Fibroblast of the aortic adventitia (primary cell): ENCODE data around the gene PNPLA5. TPM values are rescaled to one million over a fixed set of nuclear protein-coding genes. Genes with fewer than 3 reads are reported as not detected.

ENCODE experiments used
- DNase-seq: peaks from one replicate; pipeline ENCODE4 v3.0.0-alpha.2; 2010; ENCODE audit warnings: low read depth
- H3K4me3 ChIP-seq: 2 replicates; pipeline ENCODE4 v1.5.1; 2011; ENCODE audit warnings: low read depth, mild to moderate bottlenecking, control low read depth, low read length, moderate library complexity
- CTCF ChIP-seq: IDR thresholded peaks from 2 replicates; pipeline ENCODE4 v1.5.1; 2011; ENCODE audit warnings: mild to moderate bottlenecking, low read length, control low read depth, inconsistent platforms; ENCODE audit not compliant: insufficient read depth
- total RNA-seq: library from RNA; depleted of rRNA; stranded (reverse); fragments of >200 nt; gene quantifications from 2 replicates; pipeline ENCODE4 v1.2.3, GENCODE V29; 2012; ENCODE audit warnings: low replicate concordance

PNPLA5 gene
- total RNA-seq, 1 donor = not detected

DNA sequence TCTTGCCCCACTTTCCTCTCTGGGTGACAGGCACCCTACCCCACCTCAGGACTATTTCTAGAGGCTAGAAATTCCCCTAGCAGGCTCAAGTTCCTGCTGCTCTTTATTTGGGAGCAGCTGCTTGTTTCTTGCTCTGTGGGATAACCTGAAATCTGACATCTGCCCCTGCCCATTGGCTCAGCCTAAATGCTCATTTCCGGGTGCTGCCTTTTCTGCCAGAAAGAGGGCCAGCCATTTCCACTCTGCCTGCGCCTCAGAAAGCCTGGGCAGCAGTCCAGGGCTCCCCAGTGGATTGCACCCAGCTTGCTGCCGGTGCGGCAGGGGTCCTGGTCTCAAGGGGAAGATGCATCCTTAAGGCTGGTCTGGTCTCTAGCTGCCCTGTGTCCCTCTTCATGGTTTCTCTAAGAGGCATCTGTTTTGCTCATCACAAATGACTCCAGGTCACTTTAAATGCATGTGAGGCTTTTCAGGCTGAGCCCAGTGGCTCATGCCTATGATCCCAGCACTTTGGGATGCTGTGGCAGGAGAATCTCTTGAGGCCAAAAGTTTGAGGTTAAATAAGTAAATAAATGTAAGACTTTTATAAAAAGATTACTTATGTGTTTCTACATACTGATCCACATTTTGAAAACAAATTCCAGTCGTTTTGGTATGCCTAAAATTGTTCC, 10.3 kb upstream of the PNPLA5 start:
- H3K4me3 ChIP-seq = no peak overlapping the region
- no peak for TF ChIP-seq CTCF
- DNase-seq = peak; percentile 94

- no peak for TF ChIP-seq CTCF
- no peak for DNase-seq
- no peak overlapping the region for H3K4me3 ChIP-seq
These were observed 8.4 kb upstream of the PNPLA5 start for GRCh38 chr22:43900206-43900605.

DNA sequence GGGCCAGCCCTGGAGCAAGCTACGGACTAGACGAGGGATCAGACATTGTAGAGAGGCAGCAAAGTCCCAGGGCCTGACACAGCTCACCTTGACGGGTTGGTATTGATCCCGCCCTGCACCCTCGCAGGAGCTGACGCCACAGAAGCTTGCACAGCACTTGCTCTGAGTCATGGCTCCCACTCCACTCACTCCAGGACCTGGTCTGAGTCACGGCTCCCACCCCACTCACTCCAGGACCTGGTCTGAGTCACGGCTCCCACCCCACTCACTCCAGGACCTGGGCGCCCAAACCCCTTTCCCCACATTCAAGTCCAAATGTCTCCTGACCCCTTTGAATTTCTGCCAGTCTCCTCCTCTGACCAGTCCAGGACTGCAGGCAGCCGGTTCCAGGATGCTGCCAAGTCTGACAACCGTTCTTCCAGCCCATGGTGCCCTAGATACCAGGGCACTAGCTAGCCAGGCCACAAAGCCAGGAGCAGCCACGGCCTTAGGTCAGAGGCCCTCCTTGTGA, 6.0 kb upstream of the PNPLA5 start:
- peak; percentile 84 for DNase-seq
- H3K4me3 ChIP-seq = no peak overlapping the region
- TF ChIP-seq CTCF = no peak

DNA sequence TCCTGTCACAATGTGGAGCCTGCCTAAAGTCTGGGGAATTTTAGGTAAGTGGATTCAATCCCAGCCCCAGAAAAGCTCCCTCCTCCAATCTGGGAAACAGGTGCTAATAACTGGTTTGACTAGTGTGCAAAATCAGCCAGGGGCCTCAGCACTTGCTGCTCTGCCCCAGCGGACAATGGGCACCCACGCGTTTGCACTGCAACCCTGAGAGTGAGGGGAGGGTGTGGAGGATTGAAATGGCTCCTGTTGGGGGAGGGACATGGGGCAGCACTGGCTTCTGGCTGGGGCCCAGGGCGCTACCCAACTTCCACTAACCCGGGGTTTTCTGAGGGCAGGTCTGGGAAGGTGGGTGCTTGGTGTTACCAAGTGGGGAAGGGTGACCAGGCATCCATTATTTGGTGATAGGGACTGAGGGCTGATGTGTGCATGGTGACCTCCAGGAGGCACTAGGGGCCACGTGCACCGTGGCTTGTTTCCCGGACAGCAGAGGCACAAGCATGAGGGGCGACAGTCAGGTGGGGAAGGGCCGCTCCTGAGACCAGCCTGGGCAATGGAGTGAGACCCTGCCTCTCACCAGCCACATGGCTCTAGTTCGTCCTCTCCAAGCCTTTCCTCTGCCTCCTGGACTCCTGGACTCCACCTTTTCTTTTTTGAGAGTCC, 4.3 kb upstream of the PNPLA5 start:
- no peak for TF ChIP-seq CTCF
- H3K4me3 ChIP-seq = no peak overlapping the region
- DNase-seq = no peak

- H3K4me3 ChIP-seq = no peak overlapping the region
- no peak for DNase-seq
- TF ChIP-seq CTCF = no peak
These were observed 2.3 kb upstream of the PNPLA5 start for GRCh38 chr22:43894122-43894521.

DNA sequence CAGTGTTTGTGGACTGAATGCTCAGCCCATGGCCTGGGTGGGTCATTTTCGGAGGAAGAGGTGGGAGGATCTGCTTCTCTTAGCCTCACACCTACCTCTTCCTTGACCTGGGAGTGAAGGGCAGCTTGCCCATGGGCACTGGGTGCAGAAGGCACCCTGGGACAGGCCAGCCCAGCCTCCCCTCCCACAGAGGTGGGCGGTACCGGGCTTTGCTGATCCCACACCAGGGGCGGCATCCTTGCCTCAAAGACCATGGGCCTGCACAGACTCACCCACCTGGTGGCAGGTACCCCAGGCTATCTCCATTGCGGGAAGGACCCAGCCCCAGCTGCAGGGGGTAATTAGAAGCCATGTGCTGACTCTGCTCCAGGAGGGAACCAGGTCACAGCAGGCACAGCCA, 1.5 kb upstream of the PNPLA5 start:
- TF ChIP-seq CTCF = no peak
- no peak overlapping the region for H3K4me3 ChIP-seq
- no peak for DNase-seq
